Stimulated activated CD8-positive, alpha-beta memory T cell treated with anti-CD3 and anti-CD28 coated beads, Interleukin-7, amount 100 ng/mL, for 48 hours (primary cell): ENCODE data around the gene TPTE2.
"Not testable (repeated sequence)": the region's sequence is repeated elsewhere in the genome, so short reads cannot be mapped to it uniquely, and the experiment has no call there.

ENCODE experiments used
- DNase-seq, 2 donors: peaks; one replicate each; pipeline ENCODE4 v3.0.0-alpha.2; 2020; ENCODE audit warnings: low read depth in 1 of 2; ENCODE audit errors: extremely low read depth in 1 of 2

Gene TPTE2

DNA sequence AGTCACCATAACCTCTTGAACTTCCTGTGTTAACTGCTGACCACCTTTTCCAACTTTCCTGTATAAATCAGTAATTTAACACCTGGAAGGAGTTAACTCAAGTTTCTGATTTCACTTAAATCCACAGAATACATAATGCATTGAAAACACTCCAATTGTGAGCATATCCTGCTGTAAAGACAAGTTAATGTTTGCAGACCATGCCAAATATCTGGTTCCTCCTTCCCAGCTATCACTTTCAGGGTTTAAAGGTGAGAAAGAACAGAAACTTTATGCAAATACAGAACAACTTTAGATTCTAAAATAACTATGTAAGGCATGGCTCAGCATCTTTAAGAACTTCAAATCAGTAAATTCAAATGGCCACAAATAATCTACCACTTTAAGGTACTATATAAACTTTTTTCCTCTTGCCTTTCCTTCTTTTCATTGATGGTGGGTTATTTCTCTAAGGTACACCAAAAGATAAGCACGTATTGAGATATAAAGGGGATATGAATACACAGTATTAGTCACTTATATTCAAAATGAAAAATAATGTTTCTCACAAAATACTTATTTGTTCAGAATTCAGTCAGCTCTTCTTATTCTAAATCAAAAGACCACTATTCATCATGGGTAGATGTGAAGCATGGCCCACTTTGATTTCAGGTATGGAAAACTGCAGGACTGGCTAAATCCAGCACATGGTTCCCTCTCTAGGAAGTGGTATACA lies 6.6 kb upstream of the TPTE2 start:
- DNase-seq: no peak

DNA sequence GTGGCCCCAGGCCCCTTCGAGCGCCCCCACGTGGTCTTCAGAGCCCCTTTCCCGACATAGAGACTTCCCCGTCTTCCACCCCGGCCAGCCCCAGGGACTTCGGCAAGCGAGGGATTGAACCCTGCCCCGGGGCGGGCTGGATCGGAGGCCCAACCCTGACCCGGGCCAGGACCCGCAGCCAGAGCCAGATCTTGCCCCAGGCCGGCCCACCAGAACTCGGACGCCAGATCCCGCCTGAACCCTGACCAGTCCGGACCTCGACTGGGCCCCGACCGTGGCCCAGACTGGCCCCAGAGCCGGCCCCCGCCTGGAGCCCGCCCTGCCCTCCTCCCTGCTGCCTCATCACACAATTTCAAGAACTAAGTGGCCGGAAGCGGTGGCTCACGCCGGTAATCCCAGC lies 253 bp upstream of the TPTE2 start:
- no peak for DNase-seq

GRCh38 chr13:19560672-19561071 lies 660 bp downstream of the TPTE2 start:
- DNase-seq: not testable (repeated sequence)

GRCh38 chr13:19559739-19560138 lies 1.6 kb downstream of the TPTE2 start:
- DNase-seq: not testable (repeated sequence)

DNA sequence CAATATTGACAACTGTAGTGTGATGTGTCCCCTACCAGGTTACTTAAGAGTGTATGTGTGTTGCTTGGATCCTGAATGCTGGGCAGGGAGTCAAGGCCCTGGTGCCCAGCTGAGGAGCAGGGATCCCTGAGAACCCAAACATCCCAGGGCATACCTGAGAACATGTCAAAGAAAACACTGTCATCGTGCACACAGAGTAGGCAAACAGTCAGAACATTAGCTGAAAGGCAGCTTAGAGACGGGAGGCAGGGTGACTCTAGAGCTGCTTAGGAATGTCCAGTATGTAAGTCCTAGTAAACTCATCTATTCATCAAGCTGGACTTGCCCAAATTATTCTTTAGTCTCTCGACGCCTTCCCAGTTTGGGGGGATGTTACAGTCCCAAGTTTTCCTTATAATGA lies 4.0 kb downstream of the TPTE2 start:
- DNase-seq: not testable (repeated sequence)

DNA sequence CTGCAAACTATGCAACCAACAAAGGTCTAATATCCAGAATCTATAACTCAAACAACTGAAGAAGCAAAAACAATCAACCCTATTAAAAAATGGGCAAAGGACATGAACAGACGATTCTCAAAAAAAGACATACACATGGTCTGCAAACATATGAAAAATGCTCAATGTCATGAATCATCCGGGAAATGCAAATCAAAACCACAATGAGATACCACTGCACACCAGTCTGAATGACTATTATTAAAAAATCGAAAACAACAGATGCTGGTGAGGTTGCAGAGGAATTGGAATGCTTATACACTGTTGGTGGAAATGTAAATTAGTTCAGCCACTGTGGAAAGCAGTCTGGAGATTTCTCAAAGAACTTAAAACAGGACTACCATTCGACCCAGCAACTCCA lies 12.1 kb downstream of the TPTE2 start:
- DNase-seq: not testable (repeated sequence)

DNA sequence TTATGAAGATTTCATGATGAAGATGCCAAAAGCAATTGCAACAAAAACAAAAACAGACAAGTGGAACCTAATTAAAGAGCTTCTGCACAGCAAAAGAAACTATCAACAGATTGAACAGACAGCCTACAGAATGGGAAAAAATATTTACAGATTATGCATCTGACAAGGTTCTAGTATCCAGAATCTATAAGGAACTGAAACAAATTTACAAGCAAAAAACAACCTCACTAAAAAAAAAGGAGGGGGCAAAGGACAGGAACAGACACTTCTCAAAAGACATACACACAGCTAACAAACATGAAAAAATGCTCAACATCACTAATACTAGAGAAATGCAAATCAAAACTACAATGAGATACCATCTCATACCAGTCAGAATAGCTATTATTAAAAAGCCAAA lies 35.7 kb downstream of the TPTE2 start:
- not testable (repeated sequence) for DNase-seq

GRCh38 chr13:19519049-19519448 lies 42.3 kb downstream of the TPTE2 start:
- DNase-seq: no peak

DNA sequence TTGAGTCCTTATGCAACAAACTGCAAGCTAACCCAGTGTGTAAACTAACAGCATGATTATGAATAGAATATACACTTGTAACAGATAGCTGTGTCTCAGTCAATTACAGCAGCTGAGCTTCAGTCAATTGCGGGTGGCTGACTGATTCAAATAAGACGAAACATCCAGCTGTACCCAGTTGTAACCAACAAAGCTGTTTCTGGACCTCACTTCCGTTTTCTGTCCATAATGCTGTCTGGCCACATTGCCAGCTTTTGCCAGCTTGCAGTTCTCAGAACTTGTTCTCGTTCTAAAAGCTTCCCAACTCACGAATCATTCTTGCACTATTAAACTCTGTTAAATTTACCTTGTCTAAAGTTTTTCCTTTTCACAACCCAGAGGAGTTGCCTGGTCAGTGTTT lies 53.7 kb downstream of the TPTE2 start:
- DNase-seq: not testable (repeated sequence)

GRCh38 chr13:19460126-19460525 lies 101.2 kb downstream of the TPTE2 start:
- DNase-seq: not testable (repeated sequence)

DNA sequence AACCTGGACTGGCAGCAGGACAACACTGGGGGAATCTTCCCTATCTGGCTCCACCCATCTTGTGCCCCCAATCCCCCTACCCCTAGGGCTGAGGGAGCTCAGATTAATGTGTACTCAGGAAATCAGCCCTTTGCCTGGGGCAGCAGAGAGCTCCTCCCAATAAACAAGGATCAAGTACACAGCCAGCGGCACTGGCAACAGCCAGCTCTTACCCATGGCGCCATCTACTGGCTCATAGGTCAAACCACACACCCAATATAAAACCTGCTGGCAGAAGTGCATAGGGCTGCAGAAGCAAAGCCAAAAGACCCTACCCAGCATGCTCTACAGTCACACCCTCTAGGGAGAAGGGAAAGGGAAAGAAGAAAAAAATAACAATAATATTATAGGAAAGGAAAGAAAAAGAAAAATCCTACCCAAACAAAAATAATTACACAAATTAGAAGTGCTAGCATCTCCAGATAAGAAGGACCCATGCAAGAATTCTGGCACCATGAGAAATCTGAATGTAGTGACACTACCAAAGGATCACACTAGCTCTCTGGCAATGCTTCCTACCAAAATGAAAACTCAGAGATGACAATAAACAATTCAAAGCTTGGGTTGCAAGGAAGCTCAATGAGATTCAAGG lies 122.2 kb downstream of the TPTE2 start:
- not testable (repeated sequence) for DNase-seq

DNA sequence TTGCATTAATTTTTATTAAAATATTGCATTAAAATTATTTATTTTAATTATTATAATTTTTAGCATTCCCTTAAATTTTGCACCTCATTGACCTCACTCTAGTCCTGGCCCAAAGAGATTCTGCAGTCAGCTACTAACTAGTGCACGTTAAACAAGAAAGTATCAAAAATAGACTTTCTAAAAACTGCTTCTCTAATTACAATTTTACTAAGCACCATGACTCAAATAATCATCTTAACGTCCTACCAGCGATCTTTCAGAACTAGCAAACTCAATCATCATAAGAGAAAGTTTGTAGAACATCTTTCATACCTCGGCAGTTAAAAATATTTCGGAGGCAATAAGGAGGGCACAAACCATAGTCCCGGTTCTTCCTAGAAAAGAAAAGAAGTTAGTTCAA lies 123.6 kb downstream of the TPTE2 start:
- not testable (repeated sequence) for DNase-seq

DNA sequence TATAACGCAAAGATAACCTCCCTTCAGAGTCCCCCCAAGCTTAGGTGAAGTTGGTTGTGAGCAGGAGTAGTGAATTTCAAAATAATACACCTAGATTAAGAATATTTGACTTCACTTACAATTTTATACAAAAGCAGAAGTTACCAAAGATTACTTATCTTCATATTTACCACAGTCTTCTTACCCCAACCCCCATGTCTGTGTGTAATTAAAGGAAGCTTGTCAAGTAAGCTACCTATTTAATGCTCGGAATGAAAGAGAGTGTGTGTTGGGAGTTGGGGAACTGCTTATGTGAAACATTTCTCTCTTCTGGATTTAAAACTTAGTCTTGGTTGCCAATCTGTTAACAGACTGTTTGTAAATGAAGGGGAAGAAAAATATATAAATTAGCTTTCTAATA lies 139.1 kb downstream of the TPTE2 start:
- DNase-seq: not testable (repeated sequence)

DNA sequence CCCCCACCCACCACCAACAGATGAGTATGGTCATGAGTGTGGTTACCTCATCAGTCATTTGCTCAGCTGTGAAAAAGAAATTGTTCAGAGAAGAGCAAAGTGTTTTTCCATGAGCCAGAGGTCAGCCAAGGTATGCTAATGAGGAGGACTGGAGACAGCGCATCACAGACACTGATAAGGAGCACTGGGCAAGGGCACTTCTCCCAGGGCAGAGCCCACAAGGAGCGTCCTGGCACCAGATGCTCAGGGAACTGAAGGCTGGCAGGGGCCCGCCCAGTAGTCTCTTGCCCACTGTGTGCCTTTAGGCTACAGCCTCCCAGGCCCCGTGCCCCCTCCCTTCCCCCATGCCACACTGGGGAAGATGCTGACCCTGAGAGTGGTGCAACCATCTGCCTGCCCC lies 148.8 kb downstream of the TPTE2 start:
- not testable (repeated sequence) for DNase-seq

- DNase-seq: not testable (repeated sequence)
These were observed 178.4 kb downstream of the TPTE2 start for GRCh38 chr13:19382746-19383511.

DNA sequence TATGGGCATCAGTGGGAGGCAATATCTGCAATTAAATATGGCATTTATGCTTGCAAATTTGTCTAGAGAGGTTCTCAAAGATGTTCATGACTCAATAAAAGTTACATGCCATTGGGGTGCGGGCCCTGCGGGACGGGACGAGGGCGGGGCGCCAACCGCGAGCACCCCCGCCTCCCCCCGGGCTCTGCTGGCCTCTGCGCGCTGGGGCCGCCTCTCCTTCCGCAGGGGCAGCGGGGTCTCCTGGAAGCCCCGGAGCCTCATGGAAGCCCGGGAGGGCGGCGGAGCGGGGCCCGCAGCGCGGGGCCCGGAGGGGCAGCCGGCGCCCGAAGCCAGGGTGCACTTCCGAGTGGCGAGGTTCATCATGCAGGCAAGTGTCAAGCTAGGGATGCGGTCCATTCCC lies 179.2 kb downstream of the TPTE2 start:
- DNase-seq: no peak
